Spinal cord (tissue), 10 donors: ENCODE data around the gene GRB2. TPM values are rescaled to one million over a fixed set of nuclear protein-coding genes. Genes with fewer than 3 reads are reported as not detected.
"Not testable (repeated sequence)": the region's sequence is repeated elsewhere in the genome, so short reads cannot be mapped to it uniquely, and the experiment has no call there.

ENCODE experiments used
- DNase-seq, 6 donors: peaks; one replicate each; pipeline versions ENCODE4 v3.0.0 to v3.0.0-alpha.2; 2013 to 2015; ENCODE audit warnings: low spot score in 6 of 6, low read depth in 4 of 6
- H3K27ac ChIP-seq: one replicate; pipeline ENCODE4 v1.5.1; 2013; ENCODE audit warnings: low read depth, low read length, control low read depth
- H3K27me3 ChIP-seq: one replicate; pipeline ENCODE4 v1.6.1; 2013; ENCODE audit warnings: low read length; ENCODE audit not compliant: control insufficient read depth, insufficient read depth
- H3K36me3 ChIP-seq: one replicate; pipeline ENCODE4 v1.6.1; 2013; ENCODE audit warnings: low read length; ENCODE audit not compliant: control insufficient read depth, insufficient read depth
- H3K4me1 ChIP-seq: one replicate; pipeline ENCODE4 v1.6.1; 2013; ENCODE audit warnings: low read length; ENCODE audit not compliant: control insufficient read depth, insufficient read depth
- H3K4me3 ChIP-seq: one replicate; pipeline ENCODE4 v1.5.1; 2013; ENCODE audit warnings: low read depth, low read length, control low read depth
- H3K9me3 ChIP-seq: one replicate; pipeline ENCODE4 v1.6.1; 2013; ENCODE audit warnings: low read length; ENCODE audit not compliant: control insufficient read depth, insufficient read depth
- WGBS: methylation state at CpG from one replicate; pipeline ENCODE4 v1.1.5; 2013; ENCODE audit warnings: missing lambda C conversion rate; ENCODE audit not compliant: insufficient coverage; 5-methylcytosine and 5-hydroxymethylcytosine counted together
- polyA plus RNA-seq, 2 donors: library from polyadenylated mRNA; unstranded; fragments of 120-200 nt; gene quantifications; one replicate each; pipeline ENCODE4 v1.2.1, GENCODE V29; 2013; ENCODE audit not compliant: insufficient read length in 2 of 2
- total RNA-seq, 2 donors: library from RNA; depleted of rRNA in 1 of 2; stranded (reverse); fragments of 120-200 nt in 1 of 2; fragments of >200 nt in 1 of 2; gene quantifications; one replicate each; pipeline versions ENCODE4 v1.2.3 to v1.2.4, GENCODE V29; 2013 to 2014
- donor health status: healthy.

The GRB2 gene
- total and polyA plus RNA-seq, 4 donors: 86.6 to 205 (median 130) TPM

DNA sequence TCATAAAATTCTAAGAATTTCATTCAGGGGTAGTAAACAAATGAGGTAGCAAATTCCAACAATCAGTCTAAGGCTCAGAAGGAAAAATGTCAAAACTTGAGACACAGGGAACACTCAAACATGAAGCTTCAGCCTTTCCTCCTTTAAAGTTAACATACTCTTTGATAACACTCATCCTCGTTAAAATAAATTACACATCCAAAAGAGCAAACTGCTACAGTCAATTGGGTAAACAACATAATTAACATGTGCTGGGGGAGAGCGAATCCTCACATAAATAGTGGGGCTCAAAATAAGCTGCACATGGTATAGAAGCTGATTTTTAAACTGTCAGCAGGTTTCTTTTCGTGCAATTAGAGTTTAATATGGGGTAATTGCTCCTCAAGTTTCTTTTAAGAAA, 12.9 kb downstream of the GRB2 start:
- Histone ChIP-seq H3K4me1 (peaks cover 10% of the 10 kb centered on the region), H3K27ac (no peak overlapping the region), H3K27me3 (no peaks in the 10 kb centered on the region), H3K9me3 (no peaks in the 10 kb centered on the region), H3K4me3 (peak overlapping the region; percentile 67), H3K36me3 (no peaks in the 10 kb centered on the region)
- no CpG with 5 or more reads among the region's 3 CpGs for WGBS
- DNase-seq: no peak

DNA sequence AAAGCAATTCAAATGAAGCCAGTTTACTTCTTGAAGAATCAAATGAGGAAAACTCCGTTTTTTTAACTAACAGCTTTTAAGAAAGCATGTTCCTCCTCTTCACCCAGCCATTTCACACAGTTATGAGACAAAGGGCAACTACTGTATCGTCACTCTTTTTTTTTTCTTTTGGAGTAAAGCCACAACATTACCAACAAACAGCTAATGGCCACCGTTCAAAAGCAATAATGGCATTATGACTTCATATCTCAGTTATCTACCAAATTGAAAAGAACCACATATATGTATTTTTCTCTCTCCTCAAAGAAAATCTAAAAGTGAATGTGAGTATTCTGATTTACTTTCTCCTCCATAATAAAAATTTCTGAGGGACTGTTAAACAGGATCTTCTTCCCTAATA, 14.5 kb downstream of the GRB2 start:
- WGBS: 35% methylated on average over 2 of the region's 3 CpGs
- H3K9me3 ChIP-seq: no peaks in the 10 kb centered on the region
- DNase-seq: no peak
- H3K36me3 ChIP-seq: peaks cover 8% of the 10 kb centered on the region
- H3K4me1 ChIP-seq: peaks cover 10% of the 10 kb centered on the region
- H3K27me3 ChIP-seq: no peaks in the 10 kb centered on the region
- H3K4me3 ChIP-seq: no peak overlapping the region
- peak overlapping the region; percentile 1 for H3K27ac ChIP-seq

DNA sequence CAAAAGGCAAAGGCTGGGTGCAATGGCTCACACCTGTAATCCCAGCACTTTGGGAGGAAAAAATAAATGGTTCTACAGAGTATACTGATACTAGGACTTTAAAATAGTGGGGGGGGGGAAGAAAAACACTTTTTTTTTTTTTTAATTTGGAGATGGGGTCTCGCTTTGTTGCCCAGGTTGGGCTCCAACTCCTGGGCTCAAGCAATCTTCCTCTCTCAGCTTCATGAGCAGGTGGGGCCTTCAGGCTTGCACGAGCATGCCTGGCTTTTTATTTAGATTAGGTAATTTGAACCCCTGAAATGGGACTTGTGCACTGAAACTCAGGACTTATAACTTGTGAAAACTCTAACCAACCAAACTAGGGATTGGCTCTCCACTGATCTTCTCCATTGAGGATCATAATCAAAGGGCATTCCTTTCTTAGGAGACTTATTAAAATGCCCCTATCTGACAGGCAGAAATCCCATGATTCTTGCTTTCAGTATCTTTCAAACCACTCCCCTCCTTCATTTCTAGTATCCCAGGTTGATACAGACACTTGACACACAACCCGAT, 16.9 kb downstream of the GRB2 start:
- Histone ChIP-seq H3K27ac (no peak overlapping the region), H3K4me3 (no peak overlapping the region), H3K27me3 (no peaks in the 10 kb centered on the region), H3K36me3 (peaks cover 8% of the 10 kb centered on the region), H3K9me3 (no peaks in the 10 kb centered on the region), H3K4me1 (peaks cover 6% of the 10 kb centered on the region)
- WGBS: 100% methylated on average over 2 of the region's 3 CpGs
- no peak for DNase-seq

DNA sequence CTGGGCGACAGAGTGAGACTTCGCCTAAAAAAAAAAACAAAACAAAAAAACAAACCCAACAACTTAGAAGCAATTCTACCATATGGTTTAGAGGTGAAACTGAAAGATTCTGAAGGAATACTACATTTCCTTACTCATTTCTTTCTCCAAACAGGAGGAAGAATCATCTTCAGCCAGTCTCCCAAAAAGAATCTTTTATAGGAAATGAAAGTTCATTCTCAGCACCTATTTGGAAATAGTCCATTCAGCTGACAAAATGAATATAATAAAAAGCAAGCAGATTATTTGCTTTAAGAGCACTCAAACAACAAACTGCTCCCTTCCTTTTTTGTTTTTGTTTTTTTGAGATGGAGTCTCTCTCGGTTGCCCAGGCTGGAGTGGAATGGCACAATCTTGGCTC, 17.7 kb downstream of the GRB2 start:
- no CpG with 5 or more reads among the region's 3 CpGs for WGBS
- Histone ChIP-seq H3K4me1 (peaks cover 4% of the 10 kb centered on the region), H3K27ac (no peak overlapping the region), H3K4me3 (no peak overlapping the region), H3K9me3 (no peaks in the 10 kb centered on the region), H3K27me3 (no peaks in the 10 kb centered on the region), H3K36me3 (peaks cover 8% of the 10 kb centered on the region)
- no peak for DNase-seq

DNA sequence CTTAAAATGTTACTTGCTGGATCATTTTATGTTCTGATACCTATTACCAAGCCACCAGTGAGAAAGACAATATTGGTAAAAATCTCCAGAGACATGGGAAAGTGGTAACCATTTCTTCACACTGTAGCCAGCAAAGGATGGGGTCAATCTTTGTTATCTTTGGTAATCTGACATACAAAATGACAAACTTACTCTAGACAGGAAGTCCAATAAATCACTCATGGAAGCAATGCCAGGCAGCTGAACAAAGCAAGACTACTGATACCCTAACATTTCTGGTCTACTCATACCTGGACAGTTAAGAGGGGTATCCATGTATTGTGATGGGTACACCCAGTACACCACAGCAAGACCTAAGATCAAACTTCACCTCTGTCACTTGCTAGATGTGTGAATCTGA, 19.0 kb downstream of the GRB2 start:
- no peak for DNase-seq
- Histone ChIP-seq H3K27ac (no peak overlapping the region), H3K4me1 (peaks cover 2% of the 10 kb centered on the region)

DNA sequence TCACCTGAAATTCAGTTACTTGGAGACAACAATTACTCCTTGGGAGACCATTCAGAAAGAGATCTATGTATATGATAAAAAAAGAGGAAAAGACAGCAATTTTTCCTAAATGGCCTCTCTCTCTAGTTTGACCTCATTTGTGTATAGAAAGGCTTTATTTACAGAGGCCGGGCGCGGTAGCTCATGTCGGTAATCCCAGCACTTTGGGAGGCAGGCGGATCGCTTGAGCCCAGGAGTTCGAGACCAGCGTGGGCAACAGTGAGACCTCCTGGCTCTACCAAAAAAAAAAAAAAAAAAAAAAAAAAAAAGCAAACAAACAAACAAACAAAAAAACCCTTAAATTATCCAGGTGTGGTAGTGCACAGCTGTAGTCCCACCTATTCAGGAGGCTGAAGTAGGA, 20.7 kb downstream of the GRB2 start:
- H3K4me1 ChIP-seq: no peaks in the 10 kb centered on the region
- peaks cover 8% of the 10 kb centered on the region for H3K36me3 ChIP-seq
- DNase-seq: no peak
- no peaks in the 10 kb centered on the region for H3K9me3 ChIP-seq
- H3K27me3 ChIP-seq: no peaks in the 10 kb centered on the region
- H3K4me3 ChIP-seq: no peak overlapping the region
- no CpG with 5 or more reads among the region's 8 CpGs for WGBS
- H3K27ac ChIP-seq: no peak overlapping the region

More for the DNA sequence above, 19.0 kb downstream of the GRB2 start:
- no peak overlapping the region for H3K4me3 ChIP-seq
- H3K27me3 ChIP-seq: no peaks in the 10 kb centered on the region
- H3K36me3 ChIP-seq: peaks cover 8% of the 10 kb centered on the region
- no peaks in the 10 kb centered on the region for H3K9me3 ChIP-seq

DNA sequence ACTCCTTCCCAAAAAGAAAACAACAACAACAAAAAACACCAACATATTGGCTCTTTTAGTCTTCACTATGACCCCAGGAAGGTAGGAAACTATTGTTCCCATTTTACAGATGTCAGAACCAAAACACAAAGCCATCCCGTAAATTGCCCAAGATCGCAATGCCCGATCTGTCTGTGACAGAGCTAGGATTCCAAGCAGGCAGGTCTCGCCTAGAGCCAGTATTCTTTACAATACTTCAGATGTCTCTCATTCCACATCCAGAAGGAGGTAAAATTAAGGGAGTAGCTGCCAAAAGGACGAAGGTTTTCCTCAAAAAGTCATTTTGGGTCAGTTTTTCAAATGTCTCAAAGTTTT, 21.7 kb downstream of the GRB2 start:
- 100% methylated on average over 1 of the region's 5 CpGs for WGBS
- no peaks in the 10 kb centered on the region for H3K27me3 ChIP-seq

DNA sequence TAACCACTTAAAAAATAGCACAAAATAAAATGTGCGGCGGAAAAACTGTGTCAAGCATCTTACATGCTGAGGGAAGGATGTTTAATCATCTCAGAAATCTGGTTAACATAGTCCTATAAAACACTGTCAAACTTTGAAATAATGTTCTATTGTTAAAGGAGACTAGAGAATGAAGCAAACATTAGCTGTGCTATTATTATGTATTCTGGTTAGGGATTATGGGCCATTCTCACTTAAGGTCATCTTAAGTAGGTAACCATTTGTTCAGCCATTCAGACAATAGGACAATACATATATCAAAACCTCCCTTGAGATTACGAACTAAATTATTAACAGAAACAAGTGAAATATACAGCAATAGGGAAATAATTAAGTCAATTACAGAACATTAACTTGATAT, 24.7 kb downstream of the GRB2 start:
- no peaks in the 10 kb centered on the region for H3K9me3 ChIP-seq
- no peak for DNase-seq
- H3K27ac ChIP-seq: no peak overlapping the region
- H3K4me3 ChIP-seq: no peak overlapping the region
- peaks cover 16% of the 10 kb centered on the region for H3K36me3 ChIP-seq
- no peaks in the 10 kb centered on the region for H3K4me1 ChIP-seq
- H3K27me3 ChIP-seq: no peaks in the 10 kb centered on the region
- no CpG with 5 or more reads among the region's 3 CpGs for WGBS

More for the DNA sequence above, 21.7 kb downstream of the GRB2 start:
- no peak for DNase-seq
- H3K27ac ChIP-seq: no peak overlapping the region
- H3K9me3 ChIP-seq: no peaks in the 10 kb centered on the region
- H3K36me3 ChIP-seq: peaks cover 8% of the 10 kb centered on the region
- H3K4me1 ChIP-seq: no peaks in the 10 kb centered on the region
- no peak overlapping the region for H3K4me3 ChIP-seq

DNA sequence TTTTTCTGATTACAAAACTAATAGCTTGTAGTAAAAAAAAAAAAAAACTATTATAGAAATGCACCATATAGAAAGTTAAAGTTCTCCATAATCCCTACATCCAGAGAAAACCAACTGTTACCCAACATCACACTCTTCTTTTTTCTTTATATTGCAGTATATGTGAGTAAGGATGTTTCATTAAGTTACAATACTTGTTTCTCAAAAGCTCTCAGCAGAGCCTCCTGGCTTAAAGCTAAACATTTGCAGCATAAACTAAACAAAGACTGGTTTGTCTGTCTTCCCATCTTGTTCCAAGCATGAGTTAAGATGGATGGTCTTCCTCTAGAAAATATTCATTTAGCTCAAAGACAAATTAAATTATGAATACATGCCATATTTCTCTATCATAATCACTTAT, 25.2 kb downstream of the GRB2 start:
- DNase-seq: peak in 1 of 6 donors; percentile 30
- H3K27ac ChIP-seq: no peak overlapping the region
- H3K4me3 ChIP-seq: no peak overlapping the region
- peaks cover 18% of the 10 kb centered on the region for H3K36me3 ChIP-seq
- H3K9me3 ChIP-seq: no peaks in the 10 kb centered on the region
- no peaks in the 10 kb centered on the region for H3K27me3 ChIP-seq
- H3K4me1 ChIP-seq: no peaks in the 10 kb centered on the region

DNA sequence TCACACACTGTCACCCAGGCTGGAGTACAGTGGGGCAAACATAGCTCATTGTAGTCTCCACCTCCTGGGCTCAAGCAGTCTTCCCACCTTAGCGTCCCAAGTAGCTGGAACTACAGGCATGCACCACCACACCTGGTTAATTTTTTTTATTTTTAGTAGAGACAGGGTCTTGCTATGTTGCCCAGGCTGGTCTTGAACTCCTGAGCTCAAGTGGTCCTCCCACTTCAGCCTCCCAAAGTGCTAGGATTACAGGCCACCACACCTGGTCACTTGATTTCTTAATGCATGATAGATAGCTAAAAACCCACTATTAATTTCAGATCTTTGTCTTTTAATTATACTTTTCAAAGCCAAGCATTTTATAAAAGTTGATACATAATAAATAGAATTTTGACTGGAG, 26.1 kb downstream of the GRB2 start:
- not testable (repeated sequence) for H3K4me1 ChIP-seq, H3K27me3 ChIP-seq, H3K27ac ChIP-seq, DNase-seq, H3K9me3 ChIP-seq, H3K4me3 ChIP-seq
- WGBS: no CpG with 5 or more reads among the region's 1 CpG
- H3K36me3 ChIP-seq: peaks cover 20% of the 10 kb centered on the region
